HepG2 (cell line): ENCODE measurements around the gene KLF15. TPM values are rescaled to one million over a fixed set of nuclear protein-coding genes. Genes with fewer than 3 reads are reported as not detected.

Source experiments
- CAMTA2 ChIP-seq: sonication (generic); formaldehyde crosslinking; IDR thresholded peaks from 2 replicates; pipeline ENCODE4 v1.4.0; 2020; ENCODE audit warnings: mild to moderate bottlenecking, missing genetic modification reagents, borderline replicate concordance
- CERS6 ChIP-seq: sonication (generic); formaldehyde crosslinking; IDR thresholded peaks from 2 replicates; pipeline ENCODE4 v1.5.0; 2020; ENCODE audit warnings: missing genetic modification reagents
- DNMT1 ChIP-seq: sonication (generic); formaldehyde crosslinking; IDR thresholded peaks from 2 replicates; pipeline ENCODE4 v1.5.1; 2020; ENCODE audit warnings: mild to moderate bottlenecking, missing genetic modification reagents
- FOXP4 ChIP-seq: sonication (generic); formaldehyde crosslinking; IDR thresholded peaks from 2 replicates; pipeline ENCODE4 v1.4.0; 2020; ENCODE audit warnings: missing genetic modification reagents
- GABPB1 ChIP-seq: IDR thresholded peaks from 2 replicates; pipeline ENCODE4 v1.6.1; 2016; ENCODE audit warnings: mild to moderate bottlenecking, missing genetic modification reagents, moderate library complexity, missing compliant biosample characterization
- HBP1 ChIP-seq: IDR thresholded peaks from 2 replicates; pipeline ENCODE4 v1.6.1; 2016; ENCODE audit warnings: low read depth, control low read depth
- JUNB ChIP-seq: sonication (generic); formaldehyde crosslinking; IDR thresholded peaks from 2 replicates; pipeline ENCODE4 v1.8.0; 2022; ENCODE audit warnings: missing genetic modification reagents, mild to moderate bottlenecking, borderline replicate concordance
- MAFG ChIP-seq: sonication (generic); formaldehyde crosslinking; IDR thresholded peaks from 2 replicates; pipeline ENCODE4 v1.5.1; 2020; ENCODE audit warnings: mild to moderate bottlenecking, missing genetic modification reagents
- MAFK ChIP-seq, 2 experiments: IDR thresholded peaks in 1 of 2; conservative IDR thresholded peaks in 1 of 2; 2 replicates each; pipeline ENCODE4 v1.6.1; 2011; ENCODE audit warnings: improper control_type of control experiment in 2 of 2, low read length in 2 of 2
- MLXIP ChIP-seq: sonication (generic); formaldehyde crosslinking; IDR thresholded peaks from 2 replicates; pipeline ENCODE4 v1.9.0; 2021; ENCODE audit warnings: missing genetic modification reagents, borderline replicate concordance
- PREB ChIP-seq: sonication (generic); formaldehyde crosslinking; IDR thresholded peaks from 2 replicates; pipeline ENCODE4 v1.4.0; 2020; ENCODE audit warnings: missing genetic modification reagents
- RXRB ChIP-seq: IDR thresholded peaks from 2 replicates; pipeline ENCODE4 v1.6.1; 2016; ENCODE audit warnings: borderline replicate concordance, missing genetic modification reagents, missing compliant biosample characterization
- ZNF609 ChIP-seq: sonication (generic); formaldehyde crosslinking; IDR thresholded peaks from 2 replicates; pipeline ENCODE4 v1.4.0; 2020; ENCODE audit warnings: mild to moderate bottlenecking, missing genetic modification reagents, borderline replicate concordance
- ZNF781 ChIP-seq: sonication (generic); formaldehyde crosslinking; IDR thresholded peaks from 2 replicates; pipeline ENCODE4 v1.5.1; 2020; ENCODE audit warnings: borderline replicate concordance, mild to moderate bottlenecking, missing genetic modification reagents; ENCODE audit errors: not compliant biosample characterization
- polyA plus RNA-seq, 8 experiments: library from polyadenylated mRNA; depleted of rRNA in 3 of 8; stranded (reverse) in 7 of 8; unstranded in 1 of 8; fragments of >200 nt; fragmentation: Illumina TruSeq in 4 of 8; extraction: Trizol in 4 of 8; gene quantifications; 2 replicates each; pipeline versions ENCODE4 v1.2.1 to v1.2.3, GENCODE V29; 2011 to 2016; ENCODE audit warnings: low read depth in 4 of 8, missing spikeins in 1 of 8, mixed read lengths in 1 of 8; ENCODE audit not compliant: insufficient read depth in 1 of 8
- total RNA-seq, 5 experiments: library from RNA; depleted of rRNA; stranded (reverse); fragments of >200 nt; fragmentation: Illumina TruSeq; extraction: Trizol; gene quantifications; 2 replicates each; pipeline ENCODE4 v1.2.3, GENCODE V29; 2016; ENCODE audit warnings: low read depth in 1 of 5

The KLF15 gene
- total and polyA plus RNA-seq, 2 of the 13 experiments (the other 11 are each of a cell fraction or from before 2014, with no cell fraction given) = 7.1 to 7.8 TPM

- TF ChIP-seq MLXIP (CRISPR knock-in tag) (no peak), DNMT1 (no peak), HBP1 (CRISPR knock-in tag) (no peak), GABPB1 (CRISPR knock-in tag) (peak; percentile 86), JUNB (CRISPR knock-in tag) (no peak), CERS6 (no peak), CAMTA2 (CRISPR knock-in tag) (no peak), MAFK (conservative IDR thresholded peaks at IDR 0.05 in 1 of 2, IDR thresholded peaks at IDR 0.05 in 1 of 2; ENCODE audit: low read length in 2 of 2) (no peak), RXRB (CRISPR knock-in tag) (peak; percentile 90), FOXP4 (CRISPR knock-in tag) (peak; percentile 80), ZNF609 (CRISPR knock-in tag) (peak; percentile 88), PREB (CRISPR knock-in tag) (no peak), MAFG (no peak), ZNF781 (CRISPR knock-in tag) (no peak)
Observed at GRCh38 chr3:126340943-126341754, 16.1 kb downstream of the KLF15 start (continued).
